GM12878 (cell line): ENCODE measurements around the gene TRRAP. TPM values are rescaled to one million over a fixed set of nuclear protein-coding genes. Genes with fewer than 3 reads are reported as not detected.

ENCODE experiments used
- ATAC-seq: fragments of 200-7000 bp; cut with Tn5 transposase; 3 replicates; pipeline ENCODE4 v1.9.1; 2020; ENCODE audit warnings: mild to moderate bottlenecking, moderate library complexity
- BruUV-seq: library from RNA; stranded (reverse); fragments of 400-500 nt; replicated peaks from 2 replicates; lab custom pipeline; 2021; lab: Mats Ljungman, UMichigan
- CTCF ChIA-PET: fragments of 300-600 bp; sonication (Branson Sonifier 250); formaldehyde crosslinking; extraction: SDS; loops from one replicate; lab custom pipeline; 2021; ENCODE audit warnings: inconsistent platforms; lab: Yijun Ruan, JAX
- POLR2A ChIA-PET: fragments of 350-600 bp; formaldehyde crosslinking; extraction: SDS; loops from one replicate; lab custom pipeline; 2021; ENCODE audit warnings: inconsistent platforms; lab: Charles Lee
- RAD21 ChIA-PET: fragments of 300-600 bp; sonication (Branson Sonifier 250); formaldehyde crosslinking; loops from one replicate; lab custom pipeline; 2023; ENCODE audit warnings: antibody characterized with exemption; ENCODE audit not compliant: unreplicated experiment; lab: Charles Lee
- SMC1A ChIA-PET: fragments of 300-600 bp; sonication (Branson Sonifier 250); formaldehyde crosslinking; loops from one replicate; lab custom pipeline; 2023; ENCODE audit not compliant: unreplicated experiment, uncharacterized antibody; lab: Charles Lee
- DNase-seq: peaks from one replicate; pipeline ENCODE4 v3.0.0-alpha.2; 2011; ENCODE audit warnings: low read depth, low spot score
- FAIRE-seq: peaks from 3 replicates; lab custom pipeline; 2011; peaks lifted over from hg19 to GRCh38; lab: Jason Lieb, UNC
- H2AFZ ChIP-seq: 2 replicates; pipeline ENCODE4 v1.6.0; 2011; ENCODE audit warnings: low read depth, low read length, control low read depth; ENCODE audit not compliant: control insufficient read depth
- H3K27ac ChIP-seq: 2 replicates; pipeline ENCODE4 v1.5.1; 2011; ENCODE audit warnings: control low read depth; ENCODE audit not compliant: control insufficient read depth, insufficient read depth
- H3K27me3 ChIP-seq, 2 experiments: replicated peaks in 1 of 2; 2 replicates each; pipeline versions ENCODE4 v1.6.0 to v1.6.1; 2011; ENCODE audit warnings: low read length in 1 of 2; ENCODE audit not compliant: control insufficient read depth in 2 of 2, insufficient read depth in 2 of 2
- H3K36me3 ChIP-seq, 2 experiments: 2 replicates each; pipeline ENCODE4 v1.5.1; 2011; ENCODE audit warnings: low read length in 1 of 2; ENCODE audit not compliant: control insufficient read depth in 2 of 2, insufficient read depth in 2 of 2
- H3K4me1 ChIP-seq: 2 replicates; pipeline ENCODE4 v1.6.1; 2011; ENCODE audit warnings: mild to moderate bottlenecking, low read length, moderate library complexity, mixed read lengths; ENCODE audit not compliant: control insufficient read depth, insufficient read depth
- H3K4me2 ChIP-seq: 2 replicates; pipeline ENCODE4 v1.6.0; 2011; ENCODE audit warnings: control low read depth; ENCODE audit not compliant: control insufficient read depth, insufficient read depth
- H3K4me3 ChIP-seq: fragments of 200-600 bp; sonication (generic); 2 replicates; pipeline ENCODE4 v1.5.1; 2016
- H3K79me2 ChIP-seq: 2 replicates; pipeline ENCODE4 v1.6.0; 2011; ENCODE audit warnings: low read length; ENCODE audit not compliant: control insufficient read depth, insufficient read depth
- H3K9ac ChIP-seq: 2 replicates; pipeline ENCODE4 v1.8.0; 2011; ENCODE audit warnings: low read length, control low read depth, mixed read lengths; ENCODE audit not compliant: control insufficient read depth, insufficient read depth
- H3K9me3 ChIP-seq: replicated peaks from 3 replicates; pipeline ENCODE4 v1.5.1; 2011; ENCODE audit warnings: mild to moderate bottlenecking, low read length; ENCODE audit not compliant: control insufficient read depth, insufficient read depth
- H4K20me1 ChIP-seq: 2 replicates; pipeline ENCODE4 v1.6.0; 2011; ENCODE audit not compliant: control insufficient read depth, insufficient read depth
- BMI1 ChIP-seq: fragments of 450-650 bp; IDR thresholded peaks from 2 replicates; pipeline ENCODE4 v1.6.1; 2016; ENCODE audit warnings: mild to moderate bottlenecking, moderate library complexity, borderline replicate concordance
- CEBPZ ChIP-seq: fragments of 150-350 bp; IDR thresholded peaks from 2 replicates; pipeline ENCODE4 v1.6.1; 2016; ENCODE audit warnings: low read depth, low read length
- IKZF2 ChIP-seq, 2 experiments: fragments of 450-650 bp; IDR thresholded peaks; 2 replicates each; pipeline ENCODE4 v1.6.1; 2017; ENCODE audit warnings: mild to moderate bottlenecking in 2 of 2, moderate library complexity in 2 of 2
- KLF5 ChIP-seq: fragments of 450-650 bp; IDR thresholded peaks from 2 replicates; pipeline ENCODE4 v1.6.1; 2014; ENCODE audit warnings: mild to moderate bottlenecking; ENCODE audit not compliant: partially characterized antibody
- RBBP5 ChIP-seq: fragments of 200-600 bp; sonication (generic); conservative IDR thresholded peaks from 2 replicates; pipeline ENCODE4 v1.6.1; 2016
- REST ChIP-seq: IDR thresholded peaks from 2 replicates; pipeline ENCODE4 v1.6.1; 2012; ENCODE audit warnings: mild to moderate bottlenecking, low read depth, low read length
- SPI1 ChIP-seq: IDR thresholded peaks from 2 replicates; pipeline ENCODE4 v1.6.1; 2011; ENCODE audit warnings: low read depth, mild to moderate bottlenecking, low read length, moderate library complexity, borderline replicate concordance; ENCODE audit not compliant: insufficient read depth
- WGBS: methylation state at CpG from one replicate; pipeline ENCODE4 v1.1.6; 2016; ENCODE audit warnings: low lambda C conversion rate; ENCODE audit not compliant: insufficient replicate concordance, insufficient coverage; ENCODE audit errors: missing lambda C conversion rate; 5-methylcytosine and 5-hydroxymethylcytosine counted together
- in situ Hi-C: fragments of 300-500 bp; cut with MboI; formaldehyde crosslinking; loops from 9 replicates; pipeline ENCODE4 v1.14.3; 2018; ENCODE audit warnings: mixed read lengths
- intact Hi-C: fragments of 100-400 bp; cut with micrococcal nuclease; formaldehyde crosslinking; loops from one replicate; pipeline ENCODE4 v1.14.2; 2022; ENCODE audit not compliant: unreplicated experiment
- polyA plus RNA-seq, 11 experiments: library from polyadenylated mRNA; depleted of rRNA in 4 of 11; unstranded in 6 of 11; stranded (reverse) in 5 of 11; fragments of >200 nt; fragmentation: Nextera tagmentation in 4 of 11; fragmentation: Illumina TruSeq in 1 of 11; extraction: Ambion mirVana in 4 of 11; extraction: Trizol in 1 of 11; gene quantifications; 1 replicate in 1 of 11; 2 replicates in 10 of 11; pipeline versions ENCODE4 v1.2.1 to v1.2.3, GENCODE V29; 2011 to 2016; ENCODE audit warnings: inconsistent platforms in 2 of 11, missing spikeins in 2 of 11, low read depth in 1 of 11
- total RNA-seq, 4 experiments: library from RNA; depleted of rRNA in 3 of 4; stranded (reverse); fragments of >200 nt in 3 of 4; fragmentation: Illumina TruSeq in 1 of 4; extraction: Trizol in 1 of 4; gene quantifications; 2 replicates each; pipeline versions ENCODE4 v1.2.1 to v1.2.3, GENCODE V29; 2013 to 2021
- TF ChIP-seq, protein P1 (sequence below), 3 experiments: IDR thresholded peaks in 2 of 3; conservative IDR thresholded peaks in 1 of 3; 2 replicates each; pipeline ENCODE4 v1.5.1; 2011; ENCODE audit warnings: low read depth in 3 of 3, low read length in 3 of 3, mild to moderate bottlenecking in 3 of 3, control low read depth in 2 of 3, moderate library complexity in 2 of 3, inconsistent platforms in 1 of 3, mixed read lengths in 1 of 3; ENCODE audit not compliant: control insufficient read depth in 2 of 3, insufficient read depth in 1 of 3; ENCODE audit errors: extremely low read depth in 1 of 3

The TRRAP gene
- total and polyA plus RNA-seq, 10 of the 15 experiments (the other 5 are each of a cell fraction or from before 2014, with no cell fraction given): 1.1 to 39.3 (median 8.5) TPM

GRCh38 chr7:98968621-98969020 lies 90.3 kb downstream of the TRRAP start:
- Histone ChIP-seq H3K9me3 (no peaks in the 10 kb centered on the region), H3K4me3 (no peak overlapping the region), H3K4me1 (no peaks in the 10 kb centered on the region), H3K9ac (no peak overlapping the region), H3K4me2 (no peak overlapping the region), H3K27ac (no peak overlapping the region), H3K27me3 (no peaks in the 10 kb centered on the region), H3K36me3 (peaks cover 24 to 38% of the 10 kb centered on the region in 2 experiments), H3K79me2 (no peaks in the 10 kb centered on the region), H2AFZ (no peak overlapping the region), H4K20me1 (no peaks in the 10 kb centered on the region)
- no TSS peak for BruUV-seq
- in situ Hi-C loops: no loop called here
- TF ChIP-seq, protein P1, sequence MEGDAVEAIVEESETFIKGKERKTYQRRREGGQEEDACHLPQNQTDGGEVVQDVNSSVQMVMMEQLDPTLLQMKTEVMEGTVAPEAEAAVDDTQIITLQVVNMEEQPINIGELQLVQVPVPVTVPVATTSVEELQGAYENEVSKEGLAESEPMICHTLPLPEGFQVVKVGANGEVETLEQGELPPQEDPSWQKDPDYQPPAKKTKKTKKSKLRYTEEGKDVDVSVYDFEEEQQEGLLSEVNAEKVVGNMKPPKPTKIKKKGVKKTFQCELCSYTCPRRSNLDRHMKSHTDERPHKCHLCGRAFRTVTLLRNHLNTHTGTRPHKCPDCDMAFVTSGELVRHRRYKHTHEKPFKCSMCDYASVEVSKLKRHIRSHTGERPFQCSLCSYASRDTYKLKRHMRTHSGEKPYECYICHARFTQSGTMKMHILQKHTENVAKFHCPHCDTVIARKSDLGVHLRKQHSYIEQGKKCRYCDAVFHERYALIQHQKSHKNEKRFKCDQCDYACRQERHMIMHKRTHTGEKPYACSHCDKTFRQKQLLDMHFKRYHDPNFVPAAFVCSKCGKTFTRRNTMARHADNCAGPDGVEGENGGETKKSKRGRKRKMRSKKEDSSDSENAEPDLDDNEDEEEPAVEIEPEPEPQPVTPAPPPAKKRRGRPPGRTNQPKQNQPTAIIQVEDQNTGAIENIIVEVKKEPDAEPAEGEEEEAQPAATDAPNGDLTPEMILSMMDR (IDR thresholded peaks at IDR 0.05 in 2 of 3, conservative IDR thresholded peaks at IDR 0.05 in 1 of 3; ENCODE audit: control insufficient read depth in 2 of 3, extremely low read depth in 1 of 3, insufficient read depth in 1 of 3, low read depth in 3 of 3, low read length in 3 of 3): no peak
- intact Hi-C loops: no loop called here
- ChIA-PET RAD21 (no interaction called here), POLR2A (no interaction called here), CTCF (no interaction called here), SMC1A (no interaction called here)
- FAIRE-seq (no peak), DNase-seq (no peak), ATAC-seq (no peak)
- 95% methylated on average over 14 of the region's 14 CpGs for WGBS

GRCh38 chr7:98969386-98969785 lies 91.1 kb downstream of the TRRAP start:
- ChIA-PET POLR2A (no interaction called here), SMC1A (no interaction called here), RAD21 (no interaction called here), CTCF (no interaction called here)
- H2AFZ ChIP-seq: no peak overlapping the region
- no peaks in the 10 kb centered on the region for H4K20me1 ChIP-seq
- no peaks in the 10 kb centered on the region for H3K79me2 ChIP-seq
- peaks cover 22 to 39% of the 10 kb centered on the region in 2 experiments for H3K36me3 ChIP-seq
- 97% methylated on average over 11 of the region's 11 CpGs for WGBS
- H3K9me3 ChIP-seq: no peaks in the 10 kb centered on the region
- DNase-seq (no peak), ATAC-seq (no peak), FAIRE-seq (no peak)
- H3K4me2 ChIP-seq: no peak overlapping the region
- no peak overlapping the region for H3K27ac ChIP-seq
- no peak overlapping the region for H3K4me3 ChIP-seq
- no peak overlapping the region for H3K9ac ChIP-seq
- no peaks in the 10 kb centered on the region for H3K4me1 ChIP-seq
- intact Hi-C loops (no loop called here), in situ Hi-C loops (no loop called here)
- no peaks in the 10 kb centered on the region for H3K27me3 ChIP-seq
- BruUV-seq: no TSS peak
- TF ChIP-seq IKZF2 (IDR thresholded peaks at IDR 0.05) (no peak), SPI1 (no peak), CEBPZ (no peak), BMI1 (no peak), RBBP5 (no peak), REST (no peak), KLF5 (no peak)
